Measurements from ENCODE around the gene PRRG3. TPM values are rescaled to one million over a fixed set of nuclear protein-coding genes. Genes with fewer than 3 reads are reported as not detected.

Gene PRRG3
- total RNA-seq, 2 experiments from 2014 or later: not detected

- ChIA-PET POLR2A (no interaction called here), CTCF (interaction anchor here (0.6 kb wide), 1 partner anchor 148 kb away, joined by 3 read pairs; no protein-coding TSS in a partner anchor)
- Mint-ChIP-seq H3K4me3 (no peak overlapping the region), H3K36me3 (ENCODE audit: low read depth) (no peaks in the 10 kb centered on the region), H3K9me3 (ENCODE audit: low read depth) (no peaks in the 10 kb centered on the region), H3K4me1 (no peaks in the 10 kb centered on the region), H3K27me3 (peaks cover 2% of the 10 kb centered on the region), H3K27ac (no peak overlapping the region)
- ATAC-seq: no peak
- DNase-seq: no peak
- intact Hi-C loops (cut with DNase I, micrococcal nuclease): no loop called here
Observed at GRCh38 chrX:151729056-151729725, 33.9 kb downstream of the PRRG3 start.

DNA sequence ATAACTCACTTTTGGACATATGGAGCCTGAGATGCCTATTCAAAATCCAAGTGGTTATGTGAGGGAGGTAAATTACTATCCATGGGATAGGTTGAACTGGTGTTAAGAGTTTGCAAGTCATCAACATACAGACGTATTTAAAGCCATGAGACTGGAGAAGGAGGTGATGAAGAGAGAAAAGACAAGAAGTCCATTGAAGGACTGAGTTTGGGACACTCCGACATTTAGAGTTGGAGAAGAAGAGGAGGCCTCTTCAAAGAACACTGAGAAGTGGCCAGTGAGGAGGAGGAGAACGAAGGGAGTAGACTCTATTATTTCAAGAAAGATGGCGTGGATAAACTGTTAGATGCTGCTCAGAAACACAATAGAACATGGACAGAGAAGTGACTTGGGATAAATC is 39.2 kb downstream of the PRRG3 start, which contains the start of gene CNGA2:
Gene CNGA2 (plus strand): TSS at position 301 of the 400 bp plus-strand sequence. CDS start 3,738 bp downstream, outside the sequence.
- Mint-ChIP-seq H3K27ac (no peak within 1 kb of the TSS), H3K9me3 (ENCODE audit: low read depth) (no peaks in the 10 kb centered on the region), H3K36me3 (ENCODE audit: low read depth) (no peaks in the 10 kb centered on the region), H3K4me3 (no peak within 1 kb of the TSS), H3K27me3 (peaks cover 6% of the 10 kb centered on the region), H3K4me1 (no peaks in the 10 kb centered on the region)
- intact Hi-C loops (cut with DNase I, micrococcal nuclease): no loop called here
- ATAC-seq (no peak), DNase-seq (no peak)
- ChIA-PET POLR2A (no interaction called here), CTCF (no interaction called here)

DNA sequence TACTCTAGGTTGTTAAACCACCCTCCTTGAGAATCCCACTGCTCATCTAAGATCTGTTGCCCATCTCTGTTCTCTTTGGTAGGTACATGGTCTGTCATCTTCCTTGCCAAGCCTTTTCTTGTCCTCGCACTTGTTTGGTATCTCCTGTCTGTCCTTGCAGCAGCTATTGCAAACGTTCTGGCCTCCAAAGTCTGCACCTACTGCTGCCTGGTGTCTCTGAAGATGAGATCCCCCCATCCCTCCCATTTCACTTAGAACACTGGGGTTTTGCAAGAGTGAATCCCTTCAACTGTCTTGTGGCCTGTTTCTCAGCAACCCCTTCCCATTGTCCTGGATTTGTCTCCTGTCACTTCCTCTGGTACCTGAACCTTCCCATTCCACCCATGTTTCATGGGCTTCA is 40.0 kb downstream of the PRRG3 start:
- ATAC-seq (no peak), DNase-seq (no peak)
- H3K27ac Mint-ChIP-seq: no peak overlapping the region
- H3K9me3 Mint-ChIP-seq (ENCODE audit: low read depth): no peaks in the 10 kb centered on the region
- POLR2A ChIA-PET: no interaction called here
- H3K27me3 Mint-ChIP-seq: peaks cover 6% of the 10 kb centered on the region
- no peaks in the 10 kb centered on the region for H3K36me3 Mint-ChIP-seq (ENCODE audit: low read depth)
- no peak overlapping the region for H3K4me3 Mint-ChIP-seq
- intact Hi-C loops (cut with DNase I, micrococcal nuclease): no loop called here
- no peaks in the 10 kb centered on the region for H3K4me1 Mint-ChIP-seq
- CTCF ChIA-PET: no interaction called here

- CTCF ChIA-PET: no interaction called here
- POLR2A ChIA-PET: no interaction called here
- DNase-seq (no peak), ATAC-seq (no peak)
- no peaks in the 10 kb centered on the region for H3K9me3 Mint-ChIP-seq (ENCODE audit: low read depth)
- H3K4me3 Mint-ChIP-seq: no peak overlapping the region
- no peaks in the 10 kb centered on the region for H3K36me3 Mint-ChIP-seq (ENCODE audit: low read depth)
- peaks cover 6% of the 10 kb centered on the region for H3K27me3 Mint-ChIP-seq
- H3K4me1 Mint-ChIP-seq: no peaks in the 10 kb centered on the region
- no peak overlapping the region for H3K27ac Mint-ChIP-seq
- intact Hi-C loops (cut with DNase I, micrococcal nuclease): no loop called here
Observed at GRCh38 chrX:151736685-151737084, 41.4 kb downstream of the PRRG3 start.

DNA sequence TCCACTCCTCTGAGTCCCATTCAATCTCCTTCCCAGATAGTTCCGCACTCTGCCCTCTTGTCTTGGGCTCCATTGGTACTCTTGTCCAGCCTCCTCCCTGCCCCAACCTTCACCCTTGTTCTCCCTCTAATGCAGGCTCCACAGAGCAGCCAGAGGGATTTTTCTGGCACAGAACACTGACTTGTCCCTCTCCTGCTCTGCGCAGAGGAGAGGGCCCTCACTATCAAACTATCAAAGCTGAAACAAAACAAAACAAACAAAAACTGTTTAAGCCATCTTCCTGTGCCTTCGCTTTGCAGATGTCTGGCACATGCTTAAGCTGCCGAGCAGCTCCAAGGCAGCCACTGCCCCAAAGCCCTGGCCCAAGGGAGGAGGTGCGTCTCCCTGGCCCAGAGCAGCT is 42.2 kb downstream of the PRRG3 start:
- no peaks in the 10 kb centered on the region for H3K4me1 Mint-ChIP-seq
- POLR2A ChIA-PET: no interaction called here
- peaks cover 6% of the 10 kb centered on the region for H3K27me3 Mint-ChIP-seq
- no peak overlapping the region for H3K4me3 Mint-ChIP-seq
- intact Hi-C loops (cut with DNase I, micrococcal nuclease): no loop called here
- no peaks in the 10 kb centered on the region for H3K9me3 Mint-ChIP-seq (ENCODE audit: low read depth)
- H3K36me3 Mint-ChIP-seq (ENCODE audit: low read depth): no peaks in the 10 kb centered on the region
- ATAC-seq (no peak), DNase-seq (no peak)
- CTCF ChIA-PET: interaction anchor here (1.1 kb wide), 1 partner anchor 12 kb away, joined by 4 read pairs; no protein-coding TSS in a partner anchor
- no peak overlapping the region for H3K27ac Mint-ChIP-seq

- POLR2A ChIA-PET: no interaction called here
Observed at GRCh38 chrX:151738751-151739150, 43.5 kb downstream of the PRRG3 start.

GRCh38 chrX:151741606-151742005 is 46.3 kb downstream of the PRRG3 start:
- DNase-seq (no peak), ATAC-seq (no peak)
- Mint-ChIP-seq H3K36me3 (ENCODE audit: low read depth) (no peaks in the 10 kb centered on the region), H3K27ac (no peak overlapping the region), H3K4me1 (no peaks in the 10 kb centered on the region), H3K9me3 (ENCODE audit: low read depth) (no peaks in the 10 kb centered on the region), H3K27me3 (no peaks in the 10 kb centered on the region), H3K4me3 (no peak overlapping the region)
- POLR2A ChIA-PET: no interaction called here
- CTCF ChIA-PET: no interaction called here
- intact Hi-C loops (cut with DNase I, micrococcal nuclease): no loop called here

More at GRCh38 chrX:151738751-151739150, 43.5 kb downstream of the PRRG3 start:
- CTCF ChIA-PET: no interaction called here
- H3K27ac Mint-ChIP-seq: no peak overlapping the region
- H3K27me3 Mint-ChIP-seq: peaks cover 6% of the 10 kb centered on the region
- H3K4me3 Mint-ChIP-seq: no peak overlapping the region
- no peaks in the 10 kb centered on the region for H3K9me3 Mint-ChIP-seq (ENCODE audit: low read depth)
- intact Hi-C loops (cut with DNase I, micrococcal nuclease): no loop called here
- no peak for DNase-seq
- no peak for ATAC-seq
- no peaks in the 10 kb centered on the region for H3K36me3 Mint-ChIP-seq (ENCODE audit: low read depth)
- H3K4me1 Mint-ChIP-seq: no peaks in the 10 kb centered on the region

GRCh38 chrX:151742311-151742710 is 47.1 kb downstream of the PRRG3 start:
- DNase-seq (no peak), ATAC-seq (no peak)
- Mint-ChIP-seq H3K27me3 (no peaks in the 10 kb centered on the region), H3K9me3 (ENCODE audit: low read depth) (no peaks in the 10 kb centered on the region), H3K4me1 (no peaks in the 10 kb centered on the region), H3K27ac (no peak overlapping the region), H3K4me3 (no peak overlapping the region), H3K36me3 (ENCODE audit: low read depth) (no peaks in the 10 kb centered on the region)
- ChIA-PET CTCF (no interaction called here), POLR2A (no interaction called here)
- intact Hi-C loops (cut with DNase I, micrococcal nuclease): no loop called here

GRCh38 chrX:151743651-151744470 is 48.6 kb downstream of the PRRG3 start:
- no peak overlapping the region for H3K4me3 Mint-ChIP-seq
- POLR2A ChIA-PET: no interaction called here
- no peaks in the 10 kb centered on the region for H3K4me1 Mint-ChIP-seq
- H3K27ac Mint-ChIP-seq: no peak overlapping the region
- no peaks in the 10 kb centered on the region for H3K36me3 Mint-ChIP-seq (ENCODE audit: low read depth)
- CTCF ChIA-PET: interaction anchor here (0.7 kb wide), 1 partner anchor 889 kb away, joined by 3 read pairs; no protein-coding TSS in a partner anchor
- H3K9me3 Mint-ChIP-seq (ENCODE audit: low read depth): no peaks in the 10 kb centered on the region
- intact Hi-C loops (cut with DNase I, micrococcal nuclease): no loop called here
- no peak for DNase-seq
- no peaks in the 10 kb centered on the region for H3K27me3 Mint-ChIP-seq
- no peak for ATAC-seq

DNA sequence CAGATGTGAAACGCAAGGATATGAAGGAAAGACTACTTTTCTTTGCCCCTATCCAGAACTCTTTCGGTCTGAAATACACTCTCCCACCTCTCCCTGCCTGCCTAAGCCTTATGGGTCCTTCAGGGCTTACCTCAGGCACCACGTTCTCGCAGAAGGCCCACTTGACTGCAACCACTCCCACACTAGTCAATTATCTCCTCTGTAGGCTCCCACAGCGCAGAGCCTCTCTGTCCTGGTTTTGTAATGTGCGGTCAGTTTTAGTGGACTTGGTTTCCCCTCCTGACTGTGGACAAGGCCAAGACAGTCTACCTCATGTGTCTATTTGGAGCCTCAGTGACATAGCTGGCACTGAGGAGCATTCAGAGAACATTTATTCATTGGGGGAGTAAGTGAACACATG is 50.4 kb downstream of the PRRG3 start:
- Mint-ChIP-seq H3K36me3 (ENCODE audit: low read depth) (no peaks in the 10 kb centered on the region), H3K4me3 (no peak overlapping the region), H3K27me3 (no peaks in the 10 kb centered on the region), H3K4me1 (no peaks in the 10 kb centered on the region), H3K9me3 (ENCODE audit: low read depth) (no peaks in the 10 kb centered on the region), H3K27ac (no peak overlapping the region)
- DNase-seq (no peak), ATAC-seq (no peak)
- intact Hi-C loops (cut with DNase I, micrococcal nuclease): no loop called here
- POLR2A ChIA-PET: no interaction called here
- CTCF ChIA-PET: no interaction called here

GRCh38 chrX:151746502-151746901 is 51.2 kb downstream of the PRRG3 start:
- ATAC-seq: no peak
- ChIA-PET CTCF (no interaction called here), POLR2A (no interaction called here)
- Mint-ChIP-seq H3K27me3 (no peaks in the 10 kb centered on the region), H3K9me3 (ENCODE audit: low read depth) (no peaks in the 10 kb centered on the region), H3K36me3 (ENCODE audit: low read depth) (no peaks in the 10 kb centered on the region), H3K4me1 (no peaks in the 10 kb centered on the region), H3K27ac (no peak overlapping the region), H3K4me3 (no peak overlapping the region)
- intact Hi-C loops (cut with DNase I, micrococcal nuclease): no loop called here
- DNase-seq: no peak

DNA sequence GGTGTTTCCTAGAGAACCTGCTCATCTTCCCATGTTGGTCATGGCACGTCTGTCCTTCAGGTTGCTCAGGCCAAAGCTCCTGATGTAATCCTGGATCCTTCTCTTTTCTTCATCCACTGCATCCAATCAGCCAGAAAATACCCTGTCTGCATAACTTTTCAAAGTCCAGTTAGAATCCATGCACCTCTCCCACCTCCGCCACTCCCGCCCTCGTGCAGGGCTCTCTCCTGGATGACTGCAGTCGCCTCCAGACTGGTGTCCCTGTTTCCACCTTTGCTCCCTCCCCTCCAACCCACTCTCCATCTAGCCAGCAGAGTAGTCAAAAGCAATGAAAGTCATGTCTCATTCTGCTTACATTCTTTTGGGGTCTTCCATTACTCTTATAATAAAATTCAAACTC is 55.3 kb downstream of the PRRG3 start:
- no peak for ATAC-seq
- H3K27me3 Mint-ChIP-seq: no peaks in the 10 kb centered on the region
- no peaks in the 10 kb centered on the region for H3K9me3 Mint-ChIP-seq (ENCODE audit: low read depth)
- H3K27ac Mint-ChIP-seq: no peak overlapping the region
- intact Hi-C loops (cut with DNase I, micrococcal nuclease): loop anchor here in 1 of 2 experiments (5.0 kb wide), 1 partner anchor 1067 kb away; no protein-coding TSS in a partner anchor
- ChIA-PET POLR2A (interaction anchor here (0.7 kb wide), 1 partner anchor 123 kb away, joined by 4 read pairs; no protein-coding TSS in a partner anchor), CTCF (interaction anchor here (0.6 to 1.2 kb wide), 5 partner anchors 10 to 882 kb away, joined by 3 to 6 read pairs (median 3); no protein-coding TSS in a partner anchor)
- H3K4me1 Mint-ChIP-seq: no peaks in the 10 kb centered on the region
- DNase-seq: no peak
- no peaks in the 10 kb centered on the region for H3K36me3 Mint-ChIP-seq (ENCODE audit: low read depth)
- H3K4me3 Mint-ChIP-seq: no peak overlapping the region

Data from activated CD4-positive, alpha-beta T cell treated with anti-CD3 and anti-CD28 coated beads for 36 hours (primary cell).